DMS114 treated with DMSO at 0.1 percent for 48 hours (cell line): ENCODE results near the gene SH3YL1.

Source experiments
- DNase-seq: peaks from one replicate; lab custom pipeline; 2025; ENCODE audit not compliant: unreplicated experiment; lab: John Stamatoyannopoulos, UW

The SH3YL1 gene

DNA sequence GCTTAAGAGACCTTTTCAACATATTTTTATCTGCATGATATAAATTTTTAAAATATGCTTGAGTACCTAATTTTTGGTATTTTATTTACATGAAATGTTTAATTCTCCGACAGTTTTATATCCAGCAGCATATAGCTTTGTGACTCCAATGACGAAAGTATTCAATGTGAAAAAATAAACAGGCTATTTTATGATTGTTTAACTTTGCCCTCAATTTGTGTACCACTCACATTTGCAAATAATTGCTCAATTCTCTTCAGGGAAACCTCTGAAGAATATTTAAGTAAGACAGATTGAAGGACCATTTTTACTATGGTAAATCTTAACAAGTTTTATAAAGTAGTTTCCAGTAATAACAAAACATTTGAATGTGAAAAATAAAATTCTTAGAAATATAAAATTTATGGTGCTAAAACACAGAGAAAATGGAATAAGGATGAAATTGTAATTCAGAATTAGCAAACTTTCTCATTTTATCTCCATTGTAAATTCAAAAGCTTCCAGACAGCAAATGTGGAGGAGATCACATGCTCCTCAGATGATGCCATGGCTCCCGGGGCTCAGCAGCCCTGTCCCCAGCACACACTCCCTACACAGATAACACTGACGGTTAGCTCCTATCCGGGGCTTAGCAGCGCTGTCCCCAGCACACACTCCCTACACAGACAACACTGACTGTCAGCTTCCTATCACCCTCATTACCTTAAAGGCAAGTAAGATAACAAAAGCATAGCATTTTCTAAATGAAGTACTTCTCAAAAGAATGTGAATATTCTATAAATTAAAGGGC lies 39.7 kb downstream of the SH3YL1 start:
- DNase-seq: no peak

DNA sequence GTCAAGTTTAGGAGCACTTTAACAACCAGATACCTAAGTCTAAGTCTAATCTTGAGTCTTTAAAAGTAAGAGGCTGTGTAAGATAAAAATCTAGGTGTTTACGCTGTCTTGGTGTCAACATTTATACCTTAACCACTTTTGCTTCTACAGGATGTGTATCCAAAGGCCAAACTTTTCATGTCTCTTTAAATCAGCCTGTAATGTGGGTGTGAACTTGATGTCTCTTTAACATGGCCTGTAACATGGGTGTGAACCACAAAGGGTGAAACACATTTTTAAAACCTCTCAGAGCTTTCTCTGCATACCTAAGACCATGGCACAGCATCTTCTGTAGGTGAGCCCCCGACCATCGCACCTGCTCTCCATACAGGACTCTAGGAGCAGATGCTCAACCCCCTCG lies 40.4 kb downstream of the SH3YL1 start:
- no peak for DNase-seq

DNA sequence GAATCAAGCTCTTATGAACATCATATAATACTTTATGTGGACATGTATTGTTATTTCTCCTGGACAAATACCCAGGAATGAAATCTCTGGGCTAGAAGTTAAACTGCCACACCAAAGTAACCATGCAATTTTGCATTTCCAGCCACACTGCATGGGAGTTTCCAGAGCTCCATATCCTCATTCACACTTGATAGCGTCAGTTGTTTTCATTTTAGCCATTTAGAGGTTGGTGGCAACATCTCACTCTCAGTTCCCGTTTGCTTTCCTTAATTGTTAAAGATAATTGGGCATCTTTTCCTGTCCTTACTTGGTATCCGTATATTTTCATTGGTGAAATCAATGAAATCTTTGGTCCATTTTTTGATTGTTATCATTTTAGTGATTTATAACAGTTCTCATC lies 47.8 kb downstream of the SH3YL1 start:
- DNase-seq: no peak

DNA sequence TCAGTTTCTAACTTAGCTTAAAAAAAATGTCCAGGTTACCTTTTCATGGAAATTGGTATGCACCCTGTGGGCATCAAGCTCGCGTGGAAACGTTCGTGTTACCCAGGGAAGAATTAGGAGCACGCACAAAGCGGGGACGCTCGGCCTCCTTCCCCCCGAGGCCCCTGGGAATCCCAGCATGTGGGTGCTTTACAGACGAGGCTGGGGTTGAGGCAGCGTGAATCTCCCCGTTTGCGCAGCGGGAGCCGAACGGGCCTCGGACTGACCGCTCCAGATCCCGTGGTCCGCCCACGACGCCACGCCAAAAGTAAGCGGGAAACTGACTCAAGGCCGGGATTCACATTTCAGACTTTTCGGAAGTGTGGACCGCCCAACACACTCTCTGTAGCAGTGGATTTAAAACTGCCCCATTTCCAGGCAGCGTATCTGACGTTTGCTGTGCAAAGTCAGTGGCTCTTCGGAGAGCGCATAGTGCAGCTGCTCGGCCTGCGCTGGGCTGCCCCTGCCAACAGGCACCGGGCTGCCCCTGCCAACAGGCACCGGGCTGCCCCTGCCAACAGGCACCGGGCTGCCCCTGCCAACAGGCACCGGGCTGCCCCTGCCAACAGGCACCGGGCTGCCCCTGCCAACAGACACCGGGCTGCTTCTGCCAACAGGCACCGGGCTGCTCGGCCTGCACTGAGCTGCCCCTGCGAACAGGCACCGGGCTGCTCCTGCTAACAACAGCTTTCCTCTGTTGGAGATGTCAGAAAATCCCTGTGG lies 49.7 kb downstream of the SH3YL1 start:
- peak; percentile 0 for DNase-seq

DNA sequence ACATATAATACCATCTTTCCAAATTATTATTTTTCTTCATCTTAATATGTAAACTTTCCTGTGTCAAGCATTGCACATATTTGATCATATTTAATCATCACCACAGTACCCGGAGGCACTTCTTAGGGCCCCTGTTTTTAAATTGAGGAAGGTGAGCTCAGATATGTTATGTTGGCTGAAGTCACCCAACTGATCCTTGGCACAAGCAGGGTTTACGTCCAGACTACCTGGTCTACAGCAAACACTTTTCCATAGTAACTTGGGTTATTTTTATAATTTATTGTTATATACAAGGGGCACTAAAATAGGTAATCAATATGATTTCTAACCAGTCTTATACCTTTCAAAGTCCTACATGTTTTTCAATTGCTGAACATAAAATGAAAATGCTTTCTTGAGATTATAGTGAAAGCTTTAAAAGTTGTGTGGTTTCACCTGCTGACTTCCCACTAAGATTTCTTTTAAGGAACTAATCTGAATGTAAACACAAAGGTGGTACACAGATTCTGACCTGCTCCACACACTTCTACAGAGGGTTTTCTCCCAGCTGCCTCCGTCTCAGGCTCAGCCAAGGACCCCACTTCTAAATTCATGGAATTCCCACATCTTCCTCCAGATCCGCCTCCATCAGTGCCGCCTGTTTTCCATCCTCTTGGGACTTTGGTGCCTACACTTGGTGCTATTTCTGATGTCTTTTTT lies 52.2 kb downstream of the SH3YL1 start:
- no peak for DNase-seq

DNA sequence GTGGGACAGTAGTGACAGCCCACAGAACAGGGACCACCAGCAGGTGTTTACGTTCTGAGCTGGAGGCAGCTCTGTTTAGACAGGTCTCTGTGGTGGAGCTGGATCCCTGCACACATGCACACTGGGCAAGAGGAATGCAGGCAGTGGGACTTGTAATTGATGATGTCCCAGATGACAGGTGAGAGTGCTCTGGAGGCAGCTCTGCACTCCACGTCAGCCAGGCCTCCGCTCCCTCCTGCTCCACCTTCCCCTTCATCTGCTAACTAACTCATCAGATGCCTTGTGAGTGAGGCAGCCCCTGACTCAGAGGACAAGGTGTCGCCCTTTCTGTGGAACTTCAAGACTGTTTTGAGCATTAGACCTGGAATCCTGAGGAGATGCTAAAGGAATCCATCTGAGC lies 53.2 kb downstream of the SH3YL1 start:
- DNase-seq: no peak

DNA sequence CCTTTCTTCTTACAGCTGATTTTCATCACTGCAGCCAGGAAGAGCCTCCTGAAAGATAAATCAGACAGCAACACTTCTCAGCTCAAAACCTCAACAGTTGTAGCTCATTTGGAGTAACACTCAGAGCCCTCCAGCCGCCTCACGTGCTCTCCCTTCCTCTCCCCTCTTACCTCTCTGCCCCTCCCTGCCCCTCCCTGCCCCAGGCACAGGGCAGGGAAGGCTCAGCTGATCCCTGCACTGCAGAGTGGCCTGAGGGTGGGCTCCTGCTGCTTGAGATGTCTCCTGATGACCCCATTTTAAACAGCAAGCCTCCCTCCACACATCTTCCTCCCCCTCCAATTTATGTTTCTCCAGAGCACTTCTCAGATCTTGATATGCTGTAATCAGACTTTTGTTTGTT lies 54.4 kb downstream of the SH3YL1 start:
- DNase-seq: no peak

DNA sequence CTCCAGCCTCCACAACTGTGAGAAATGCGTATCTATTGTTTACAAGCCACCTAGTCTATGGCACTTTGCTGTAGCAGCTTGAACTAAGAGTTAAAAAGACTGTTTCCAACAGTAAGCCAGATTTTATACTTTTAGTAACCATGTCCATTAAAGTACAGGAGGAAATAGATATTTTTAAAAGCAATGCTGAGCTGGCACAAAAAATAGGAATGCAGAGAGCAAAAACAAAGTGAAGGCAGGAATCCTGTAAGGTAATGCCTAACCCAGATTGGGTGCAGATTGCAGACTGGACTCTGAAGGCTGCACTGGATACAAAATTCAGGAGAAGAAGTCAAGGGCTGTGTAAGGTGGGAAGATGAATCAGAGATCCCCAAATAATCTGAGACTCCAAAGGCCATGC lies 55.5 kb downstream of the SH3YL1 start:
- no peak for DNase-seq

DNA sequence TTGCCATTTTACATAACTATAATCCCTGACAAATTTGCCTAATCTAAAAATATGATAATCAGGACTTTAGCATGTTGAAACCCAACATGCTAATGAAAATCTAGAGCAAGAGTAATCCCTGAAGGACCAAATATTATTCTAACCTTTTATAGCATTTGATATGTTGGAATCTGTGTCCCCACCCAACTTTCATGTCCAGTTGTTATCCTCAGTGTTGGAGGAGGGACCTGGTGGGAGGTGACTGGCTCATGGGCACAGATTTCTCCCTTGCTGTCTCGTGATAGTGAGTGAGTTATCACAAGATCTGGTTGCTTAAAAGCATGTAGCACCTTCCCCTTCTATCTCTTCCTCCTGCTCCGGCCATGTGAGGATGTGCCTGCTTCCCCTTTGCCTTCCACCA lies 59.8 kb downstream of the SH3YL1 start:
- no peak for DNase-seq

DNA sequence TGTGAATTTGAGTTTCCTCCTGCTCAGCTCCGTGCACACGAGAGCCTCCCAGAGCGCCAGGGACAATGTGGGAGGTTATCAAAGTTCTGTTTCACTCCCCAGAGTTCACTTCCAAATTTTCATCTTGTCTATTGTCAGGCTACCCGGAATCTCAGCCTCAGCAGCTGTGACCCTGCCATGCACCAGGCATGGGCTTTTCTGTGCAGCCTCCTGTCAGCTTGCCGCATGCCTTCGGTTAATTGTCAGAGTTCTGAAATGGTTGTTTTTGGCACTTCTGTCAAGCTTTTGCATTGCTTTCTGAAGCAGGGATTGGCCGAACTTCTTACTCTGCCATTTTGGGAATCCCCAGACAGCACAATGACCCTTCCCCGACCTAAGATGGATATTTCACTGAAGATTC lies 60.4 kb downstream of the SH3YL1 start:
- DNase-seq: no peak

DNA sequence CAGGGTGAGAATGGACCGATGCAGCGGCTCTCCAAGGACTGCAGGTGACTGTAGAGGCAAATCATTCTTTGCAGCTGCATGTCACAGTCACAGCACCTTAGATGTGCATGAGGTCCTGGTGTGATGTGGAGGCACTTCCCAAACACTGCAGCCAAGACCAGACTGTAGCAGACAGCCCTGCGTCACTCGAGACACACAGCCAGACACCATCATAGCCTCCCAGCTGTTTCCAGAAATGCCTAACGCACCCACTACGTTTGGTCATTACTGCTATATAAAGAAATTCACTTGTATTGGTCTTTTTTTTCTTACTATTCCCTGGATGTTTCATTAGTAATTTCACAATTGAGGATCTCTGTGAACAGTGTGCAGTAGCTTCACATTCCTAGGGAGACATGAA lies 60.9 kb downstream of the SH3YL1 start:
- DNase-seq: no peak

DNA sequence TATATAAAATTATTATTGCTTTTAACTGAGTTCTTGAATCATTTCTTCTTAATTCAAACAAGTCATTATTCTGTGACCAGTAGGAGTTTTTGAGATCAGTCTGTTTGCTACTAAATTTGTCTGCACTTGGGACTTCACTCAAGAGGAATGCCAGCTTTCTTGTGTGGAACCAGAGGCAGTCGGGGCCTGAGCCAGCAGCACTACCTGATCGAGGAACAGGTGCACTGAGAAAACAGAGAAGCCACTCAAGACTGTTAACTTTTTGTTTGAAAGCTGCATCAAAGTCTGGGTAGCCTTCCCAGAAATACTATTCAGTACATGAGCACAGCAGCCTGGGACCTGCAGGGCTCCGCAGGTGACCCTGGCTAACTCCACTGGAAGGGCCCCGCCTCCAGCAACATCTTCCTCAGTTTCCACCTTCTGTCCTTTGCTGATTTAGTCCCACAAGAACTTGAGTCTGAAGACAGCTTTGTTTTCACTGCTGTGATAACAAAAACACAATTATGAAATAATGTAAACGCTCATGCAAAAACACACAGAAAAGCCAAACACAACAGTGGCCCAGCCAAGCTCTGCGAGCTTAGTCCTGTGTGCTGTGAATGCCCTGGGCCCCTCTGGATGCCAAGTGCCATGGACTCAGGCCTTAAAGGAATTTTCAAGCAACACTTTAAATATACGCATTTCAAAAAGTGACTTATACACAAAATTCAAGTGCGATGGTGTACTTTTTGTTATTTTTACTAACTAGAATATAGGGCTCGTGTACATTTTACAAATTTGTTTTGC lies 62.0 kb downstream of the SH3YL1 start:
- no peak for DNase-seq

DNA sequence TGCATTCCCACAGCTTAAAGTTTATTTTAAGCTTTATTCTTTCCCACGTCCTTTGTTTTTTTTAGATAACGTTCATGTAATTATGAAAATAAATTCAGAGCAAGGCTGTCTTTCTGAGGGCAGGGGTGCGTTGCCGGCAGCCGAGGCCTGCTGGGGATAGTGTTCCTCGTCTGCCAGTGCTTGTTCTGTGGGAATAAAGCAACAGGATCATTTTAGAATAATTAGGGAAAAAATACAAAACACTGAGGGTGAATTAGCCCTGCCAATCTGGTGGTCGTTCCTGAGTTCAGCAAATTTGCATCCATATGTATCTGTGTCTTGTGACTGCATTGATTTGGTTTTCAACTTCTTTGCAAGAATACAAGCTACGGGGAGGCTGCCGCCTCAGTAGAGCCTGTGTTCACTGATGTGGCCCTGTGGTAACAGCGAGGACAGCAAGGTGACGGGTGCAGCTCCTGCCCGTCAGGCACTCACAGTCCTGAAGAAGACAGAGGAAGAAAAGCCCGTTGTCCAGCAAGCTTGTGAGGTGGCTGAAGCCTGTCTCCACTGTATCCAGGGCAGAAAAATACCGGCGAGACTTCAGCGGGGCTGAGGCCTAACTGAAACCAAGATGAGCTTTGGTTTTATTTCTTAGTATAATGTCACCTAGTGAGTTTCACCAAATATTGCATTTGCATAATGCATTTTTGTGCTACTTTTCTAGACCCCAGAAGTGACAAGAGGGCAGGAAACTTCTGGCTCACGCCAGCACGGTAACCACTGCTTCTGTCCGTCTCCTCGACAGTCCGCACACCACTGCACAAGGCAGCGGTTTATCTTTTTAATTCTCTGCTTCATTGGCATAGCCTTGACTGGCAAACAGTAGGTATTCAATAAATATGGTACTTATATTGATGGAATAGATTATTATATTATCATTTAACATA lies 64.5 kb downstream of the SH3YL1 start:
- no peak for DNase-seq

DNA sequence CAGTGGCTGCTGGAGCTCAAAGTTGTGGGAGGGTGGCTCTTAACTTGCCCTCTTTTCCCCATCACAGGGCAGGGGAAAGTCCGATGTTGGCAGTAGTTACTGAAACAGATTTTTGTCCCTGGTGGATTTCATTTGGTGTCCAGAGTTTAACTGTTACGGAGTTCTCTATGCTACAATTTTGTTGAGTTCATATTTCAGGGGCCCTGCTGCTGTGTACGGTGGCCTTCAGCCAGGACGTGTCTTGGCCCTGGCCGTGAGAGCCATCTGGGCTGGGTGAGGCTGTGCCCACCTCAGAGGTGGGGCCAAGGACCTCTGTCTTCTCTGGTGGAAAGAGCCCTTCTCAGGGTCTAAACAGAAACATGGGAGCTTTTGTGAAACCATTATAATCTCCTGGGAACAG lies 67.4 kb downstream of the SH3YL1 start:
- no peak for DNase-seq

DNA sequence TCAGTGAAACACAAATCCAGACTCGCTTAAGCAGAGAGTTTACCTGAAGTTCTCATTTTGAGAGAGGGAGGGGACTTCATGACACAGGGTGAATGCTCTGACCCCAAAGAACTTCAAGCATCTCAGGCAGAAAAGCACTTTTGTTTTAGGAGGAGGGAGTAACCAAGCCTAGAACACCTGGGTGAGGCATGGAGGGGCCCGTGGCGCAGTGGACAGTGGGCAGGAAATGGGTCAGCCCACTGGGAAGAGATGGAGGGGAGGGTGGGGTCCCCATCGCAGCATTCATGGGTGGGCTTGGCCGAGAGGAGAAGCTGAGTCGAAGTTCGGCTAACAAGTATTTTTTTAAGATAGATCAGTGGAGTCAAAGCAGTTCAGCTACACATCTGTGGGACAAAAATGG lies 67.9 kb downstream of the SH3YL1 start:
- DNase-seq: no peak

DNA sequence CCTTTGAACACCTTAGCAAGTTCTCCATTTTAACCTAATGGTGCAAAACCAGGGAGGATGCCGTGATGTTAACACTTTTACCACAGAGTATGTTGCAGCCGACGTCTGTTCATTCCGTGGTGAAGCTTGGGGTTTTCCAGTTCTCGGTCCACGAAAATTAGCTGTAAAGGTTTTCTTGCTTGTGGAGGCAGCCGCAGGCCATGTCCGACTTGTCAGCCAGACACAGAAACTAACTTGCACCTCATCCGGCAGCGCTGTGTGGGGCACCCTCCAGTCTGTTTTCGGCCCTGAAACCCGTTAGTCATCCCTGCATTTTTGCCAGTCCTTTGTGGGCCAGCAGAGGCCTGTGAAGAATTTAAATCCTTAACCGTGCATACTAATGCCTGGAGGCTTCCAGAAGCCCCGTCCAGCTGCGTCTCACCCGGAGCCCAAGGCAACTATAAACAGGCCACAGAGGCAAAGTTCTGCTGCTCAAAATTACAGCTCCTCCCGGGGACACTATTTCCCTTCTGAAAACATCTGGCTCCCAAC lies 70.6 kb downstream of the SH3YL1 start:
- DNase-seq: no peak

DNA sequence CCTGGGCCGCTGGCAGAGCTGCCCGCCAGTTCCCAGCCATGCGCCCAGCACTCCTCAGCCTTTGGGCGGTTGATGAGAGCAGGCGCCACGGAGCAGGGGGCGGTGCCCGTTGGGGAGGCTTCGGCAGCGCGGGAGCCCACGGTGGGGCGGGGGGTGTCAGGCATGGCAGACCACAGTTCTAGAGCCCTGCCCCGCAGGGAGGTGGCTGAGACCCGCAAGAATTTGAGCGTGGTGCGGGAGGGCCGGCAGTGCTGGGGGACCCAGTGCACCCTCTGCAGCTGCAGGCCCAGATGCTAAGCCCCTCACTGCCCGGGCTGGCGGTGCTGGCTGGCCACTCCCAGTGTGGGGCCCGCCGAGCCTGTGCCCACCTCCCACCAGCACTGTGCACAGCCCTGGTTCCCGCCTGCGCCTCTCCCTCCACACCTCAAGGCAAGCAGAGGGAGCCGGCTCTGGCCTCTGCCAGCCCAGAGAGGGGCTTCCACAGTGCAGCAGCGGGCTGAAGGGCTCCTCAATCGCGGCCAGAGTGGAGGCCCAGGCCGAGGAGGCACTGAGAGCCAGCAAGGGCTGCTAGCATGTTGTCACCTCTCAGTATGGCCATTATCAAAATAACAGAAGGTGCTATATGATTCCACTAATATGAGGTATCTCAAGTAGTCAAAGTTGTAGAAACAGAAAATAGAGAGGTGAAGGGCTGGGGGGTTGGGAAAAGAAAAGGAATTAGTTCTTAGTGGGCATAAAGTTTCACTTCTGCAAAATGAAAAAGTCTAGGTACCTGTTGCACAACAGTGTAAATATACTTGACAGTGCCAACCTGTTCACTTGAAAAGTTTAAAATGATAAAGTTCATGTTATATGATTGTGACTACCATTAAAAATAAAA lies 72.3 kb downstream of the SH3YL1 start:
- DNase-seq: no peak

DNA sequence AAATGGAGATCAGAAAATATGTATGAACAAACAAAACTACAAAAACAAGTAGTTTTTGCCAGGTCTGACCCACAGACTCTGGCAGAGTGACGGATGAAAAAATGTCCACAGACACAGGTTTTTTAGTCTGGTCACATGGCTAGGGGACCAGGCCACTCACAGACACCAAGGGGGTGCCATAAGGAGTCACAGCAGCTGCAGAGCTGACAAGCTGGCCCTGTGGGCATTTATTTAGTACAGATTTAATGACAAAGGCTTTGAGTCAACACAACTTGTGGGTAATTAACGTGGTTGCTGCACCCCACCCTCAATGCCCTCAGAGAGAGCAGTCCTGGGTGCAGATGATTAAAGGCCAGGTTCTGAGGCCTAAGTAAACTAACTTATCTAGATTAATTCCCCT lies 76.0 kb downstream of the SH3YL1 start:
- no peak for DNase-seq

DNA sequence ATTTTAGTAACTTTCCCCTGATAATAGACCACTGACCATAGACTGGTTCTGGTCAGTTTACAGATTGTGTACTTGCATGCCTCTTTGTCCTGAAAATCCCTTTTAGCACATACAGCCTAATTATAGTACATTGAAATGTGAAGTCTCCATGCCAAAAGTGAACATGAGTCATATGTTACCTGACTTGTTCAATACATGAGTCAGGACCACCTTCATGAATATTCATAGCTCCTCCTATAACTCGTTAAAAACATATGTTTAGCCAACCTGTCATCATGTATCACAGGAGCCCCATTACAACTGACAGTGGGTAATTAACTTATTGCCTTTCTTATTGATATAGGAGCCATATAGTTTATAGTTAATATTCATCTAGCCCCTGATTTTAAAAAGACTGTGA lies 78.6 kb downstream of the SH3YL1 start:
- DNase-seq: no peak
